Omental fat pad (tissue), 4 donors: ENCODE measurements around the gene MROH2A. TPM values are rescaled to one million over a fixed set of nuclear protein-coding genes. Genes with fewer than 3 reads are reported as not detected.

Experiments
- ATAC-seq: fragments of 150-250 bp; one replicate; pipeline ENCODE4 v1.9.1; 2016; ENCODE audit warnings: mild to moderate bottlenecking, moderate library complexity; ENCODE audit not compliant: low FRiP score
- DNase-seq: peaks from one replicate; pipeline ENCODE4 v3.0.0-alpha.2; 2019; ENCODE audit warnings: low spot score
- total RNA-seq, 4 donors: library from RNA; depleted of rRNA; stranded (reverse); fragments of >200 nt; gene quantifications; one replicate each; pipeline ENCODE4 v1.1.0, GENCODE V29; 2016
- TF ChIP-seq, protein P1 (sequence below), 3 donors: fragments of 450-650 bp; IDR thresholded peaks; one replicate each; pipeline ENCODE4 v1.5.1; 2016 to 2017; ENCODE audit warnings: antibody characterized with exemption in 3 of 3, mild to moderate bottlenecking in 3 of 3, moderate library complexity in 2 of 3

MROH2A gene
- total RNA-seq, 4 donors from 2014 or later = not detected

DNA sequence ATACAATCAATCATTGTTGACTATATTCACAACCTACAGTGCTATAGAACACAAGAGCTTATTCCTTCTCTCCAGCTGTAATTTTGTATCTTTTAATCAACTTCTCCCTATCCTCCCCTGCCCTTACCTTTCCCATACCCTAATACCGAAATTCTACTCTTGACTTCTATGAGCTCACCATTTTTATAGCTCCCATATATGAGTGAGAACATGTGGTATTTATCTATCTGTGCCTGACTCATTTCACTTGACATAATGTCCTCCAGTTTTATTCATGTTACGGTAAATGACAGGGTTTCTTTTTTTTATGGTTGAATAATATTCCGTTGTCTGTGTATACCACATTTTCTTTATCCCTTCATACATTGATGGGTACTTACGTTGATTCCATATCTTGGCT lies 2.6 kb downstream of the MROH2A start:
- ATAC-seq = no peak
- no peak for DNase-seq
- TF ChIP-seq, protein P1, sequence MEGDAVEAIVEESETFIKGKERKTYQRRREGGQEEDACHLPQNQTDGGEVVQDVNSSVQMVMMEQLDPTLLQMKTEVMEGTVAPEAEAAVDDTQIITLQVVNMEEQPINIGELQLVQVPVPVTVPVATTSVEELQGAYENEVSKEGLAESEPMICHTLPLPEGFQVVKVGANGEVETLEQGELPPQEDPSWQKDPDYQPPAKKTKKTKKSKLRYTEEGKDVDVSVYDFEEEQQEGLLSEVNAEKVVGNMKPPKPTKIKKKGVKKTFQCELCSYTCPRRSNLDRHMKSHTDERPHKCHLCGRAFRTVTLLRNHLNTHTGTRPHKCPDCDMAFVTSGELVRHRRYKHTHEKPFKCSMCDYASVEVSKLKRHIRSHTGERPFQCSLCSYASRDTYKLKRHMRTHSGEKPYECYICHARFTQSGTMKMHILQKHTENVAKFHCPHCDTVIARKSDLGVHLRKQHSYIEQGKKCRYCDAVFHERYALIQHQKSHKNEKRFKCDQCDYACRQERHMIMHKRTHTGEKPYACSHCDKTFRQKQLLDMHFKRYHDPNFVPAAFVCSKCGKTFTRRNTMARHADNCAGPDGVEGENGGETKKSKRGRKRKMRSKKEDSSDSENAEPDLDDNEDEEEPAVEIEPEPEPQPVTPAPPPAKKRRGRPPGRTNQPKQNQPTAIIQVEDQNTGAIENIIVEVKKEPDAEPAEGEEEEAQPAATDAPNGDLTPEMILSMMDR (IDR thresholded peaks at IDR 0.05) = no peak

- TF ChIP-seq, protein P1 (IDR thresholded peaks at IDR 0.05) = no peak
Observed at GRCh38 chr2:233789554-233789953, 11.4 kb downstream of the MROH2A start.

DNA sequence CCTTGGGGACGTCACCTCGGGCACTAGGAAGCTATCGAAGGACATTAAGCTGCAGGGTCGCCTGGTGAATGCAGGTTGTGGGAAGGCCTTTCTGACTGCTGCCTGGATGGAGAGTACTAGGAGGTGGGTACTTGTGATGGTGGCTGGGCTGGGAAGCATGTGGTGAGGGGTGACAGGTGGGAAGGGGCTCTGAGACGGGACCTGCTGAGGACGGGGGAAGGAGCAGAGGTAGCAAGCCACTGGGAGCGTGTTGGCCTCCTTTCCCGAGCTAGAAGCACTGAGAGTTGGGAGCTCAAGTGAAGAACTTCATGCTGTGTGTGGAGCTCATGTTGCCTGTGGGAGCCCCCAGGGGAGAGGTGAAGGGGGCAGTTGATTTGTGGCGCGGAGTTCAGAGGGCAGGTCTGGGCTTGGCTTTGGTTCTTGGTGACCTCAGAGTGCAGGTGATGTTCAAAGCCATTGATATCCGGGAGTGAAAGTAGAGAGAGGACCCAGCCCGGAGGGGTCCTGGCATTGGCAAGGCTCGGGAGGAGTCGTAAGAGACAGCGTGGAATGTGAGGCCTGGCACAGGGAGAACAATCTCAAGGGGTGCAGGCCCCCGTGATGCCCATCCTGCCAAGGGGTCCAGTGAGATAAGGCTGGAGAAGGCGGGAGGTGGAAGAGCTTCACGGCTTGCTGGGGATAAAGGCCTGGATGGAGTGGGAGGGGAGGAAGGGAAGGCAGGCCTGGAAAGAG lies 13.2 kb downstream of the MROH2A start:
- no peak for DNase-seq
- no peak for ATAC-seq
- TF ChIP-seq, protein P1 (IDR thresholded peaks at IDR 0.05) = no peak

More at GRCh38 chr2:233789554-233789953, 11.4 kb downstream of the MROH2A start:
- no peak for DNase-seq
- no peak for ATAC-seq

DNA sequence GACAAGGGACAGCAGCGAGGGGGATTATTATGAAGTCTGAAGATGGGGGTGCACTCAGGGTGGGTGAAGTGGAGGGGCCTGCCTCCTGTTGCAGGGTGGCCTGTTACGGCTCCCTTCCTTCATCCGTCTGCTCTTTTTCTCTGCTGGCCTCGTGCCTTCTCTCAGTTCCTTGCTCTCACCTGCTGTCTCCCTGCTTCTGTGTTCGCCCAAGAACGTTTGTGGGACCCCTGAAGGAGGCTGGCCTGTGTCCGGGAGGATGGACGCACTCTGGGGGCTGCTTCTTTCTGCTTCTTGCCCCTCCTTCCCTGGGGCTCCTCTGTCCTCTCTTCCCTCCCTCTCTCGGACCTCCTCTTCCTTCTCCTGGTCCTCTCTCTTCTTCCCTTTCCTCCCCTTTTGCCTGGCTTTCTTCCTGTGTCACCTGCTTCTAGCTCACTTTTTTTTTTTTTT lies 13.8 kb downstream of the MROH2A start:
- no peak for DNase-seq
- ATAC-seq = no peak
- TF ChIP-seq, protein P1 (IDR thresholded peaks at IDR 0.05) = no peak

DNA sequence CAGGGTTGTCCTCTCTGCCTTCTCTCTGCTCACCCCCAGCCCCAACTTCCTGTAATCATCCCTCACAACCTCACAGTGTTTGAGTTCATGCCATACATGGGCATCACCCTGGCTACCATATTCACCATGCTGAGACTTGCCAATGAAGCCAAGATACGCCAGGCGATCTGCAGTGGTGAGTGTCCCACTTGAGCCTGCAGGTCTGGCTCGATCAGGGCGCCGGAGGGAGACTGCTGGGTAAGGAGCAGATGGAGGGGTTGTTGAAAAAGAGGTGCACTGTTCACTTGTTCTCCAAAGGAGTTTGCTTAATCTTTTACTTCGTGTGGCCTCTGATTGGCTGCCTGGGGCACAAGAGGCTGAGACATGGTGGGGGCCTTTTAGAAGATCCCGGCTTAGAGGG lies 14.6 kb downstream of the MROH2A start:
- TF ChIP-seq, protein P1 (IDR thresholded peaks at IDR 0.05) = no peak
- DNase-seq (no peak), ATAC-seq (no peak)

GRCh38 chr2:233793465-233794127 lies 15.5 kb downstream of the MROH2A start:
- ATAC-seq = no peak
- TF ChIP-seq, protein P1 (IDR thresholded peaks at IDR 0.05) = no peak
- no peak for DNase-seq
